HCT116 (cell line): ENCODE results near the gene FEV.

ENCODE experiments used
- EZH2 ChIP-seq: fragments of 200-600 bp; sonication (generic); IDR thresholded peaks from 2 replicates; pipeline ENCODE4 v1.6.1; 2017; ENCODE audit warnings: antibody characterized with exemption, mixed run types
- POLR2A ChIP-seq: IDR thresholded peaks from 2 replicates; pipeline ENCODE4 v1.7.0; 2011; ENCODE audit warnings: borderline replicate concordance; ENCODE audit not compliant: insufficient read depth, insufficient read length; ENCODE audit errors: extremely low read depth
- POLR2AphosphoS5 ChIP-seq: IDR thresholded peaks from 2 replicates; pipeline ENCODE4 v1.6.1; 2011; ENCODE audit warnings: mild to moderate bottlenecking, low read depth, low read length, moderate library complexity
- SIN3A ChIP-seq: IDR thresholded peaks from 2 replicates; pipeline ENCODE4 v1.6.1; 2012; ENCODE audit warnings: low read depth
- SP1 ChIP-seq: IDR thresholded peaks from 2 replicates; pipeline ENCODE4 v1.6.1; 2012; ENCODE audit warnings: low read depth
- TCF7L2 ChIP-seq: IDR thresholded peaks from 2 replicates; pipeline ENCODE4 v1.7.0; 2011; ENCODE audit warnings: borderline replicate concordance, inconsistent platforms; ENCODE audit not compliant: insufficient read depth, insufficient read length; ENCODE audit errors: extremely low read depth
- YY1 ChIP-seq: IDR thresholded peaks from 2 replicates; pipeline ENCODE4 v1.6.1; 2011; ENCODE audit warnings: low read length, low read depth, moderate library complexity, mild to moderate bottlenecking; ENCODE audit not compliant: insufficient replicate concordance; ENCODE audit errors: extremely low read depth
- TF ChIP-seq, protein P1 (sequence below): IDR thresholded peaks from 2 replicates; pipeline ENCODE4 v1.6.1; 2012
- TF ChIP-seq, protein P2 (sequence below): IDR thresholded peaks from 2 replicates; pipeline ENCODE4 v1.6.1; 2012
- TF ChIP-seq, protein P3 (sequence below), 3 experiments: fragments of 200-600 bp in 1 of 3; sonication (generic) in 1 of 3; IDR thresholded peaks in 2 of 3; conservative IDR thresholded peaks in 1 of 3; 2 replicates each; pipeline ENCODE4 v1.5.1; 2012 to 2017; ENCODE audit warnings: low read depth in 2 of 3, low read length in 2 of 3, antibody characterized with exemption in 1 of 3, borderline replicate concordance in 1 of 3, control low read depth in 1 of 3, mild to moderate bottlenecking in 1 of 3, mixed read lengths in 1 of 3, mixed run types in 1 of 3, moderate library complexity in 1 of 3; ENCODE audit not compliant: insufficient read depth in 1 of 3
- TF ChIP-seq, protein P4 (sequence below): IDR thresholded peaks from 2 replicates; pipeline ENCODE4 v1.6.1; 2011; ENCODE audit warnings: mild to moderate bottlenecking, low read length, moderate library complexity; ENCODE audit not compliant: insufficient replicate concordance; ENCODE audit errors: extremely low read depth

DNA sequence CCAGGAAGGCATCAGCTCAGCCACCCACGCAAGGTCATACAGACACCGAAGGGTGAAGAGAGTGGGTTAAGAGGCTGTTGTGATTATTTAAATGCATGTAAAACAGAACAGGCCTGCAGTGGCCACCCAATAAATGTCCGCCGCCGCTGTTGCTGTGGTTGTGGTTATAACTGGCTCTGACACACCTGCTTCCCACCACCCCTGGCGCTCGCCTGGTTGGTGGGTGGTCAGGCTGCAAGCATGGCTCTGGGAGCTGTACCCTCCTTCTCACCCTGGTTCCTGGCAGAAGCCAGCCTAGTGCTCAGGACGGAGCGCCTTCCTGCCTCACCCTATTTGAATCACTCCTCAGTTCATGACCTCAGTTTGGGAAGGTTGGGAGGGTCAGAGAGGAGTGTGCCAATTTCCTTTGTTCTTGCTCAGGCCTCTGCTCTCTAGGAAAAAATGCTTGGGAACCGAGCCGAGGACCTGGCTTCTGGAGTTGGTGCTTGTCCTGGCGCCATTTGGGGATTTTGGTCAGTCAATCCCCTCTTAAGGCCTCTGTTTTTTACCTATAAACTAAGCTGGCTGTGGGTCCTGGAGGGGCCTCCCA is 13.5 kb upstream of the FEV start:
- TF ChIP-seq SIN3A (no peak), EZH2 (no peak), TCF7L2 (no peak), YY1 (no peak), POLR2AphosphoS5 (no peak), POLR2A (no peak), SP1 (no peak)
- TF ChIP-seq, protein P1, sequence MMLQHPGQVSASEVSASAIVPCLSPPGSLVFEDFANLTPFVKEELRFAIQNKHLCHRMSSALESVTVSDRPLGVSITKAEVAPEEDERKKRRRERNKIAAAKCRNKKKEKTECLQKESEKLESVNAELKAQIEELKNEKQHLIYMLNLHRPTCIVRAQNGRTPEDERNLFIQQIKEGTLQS, result no peak
- TF ChIP-seq, protein P2, sequence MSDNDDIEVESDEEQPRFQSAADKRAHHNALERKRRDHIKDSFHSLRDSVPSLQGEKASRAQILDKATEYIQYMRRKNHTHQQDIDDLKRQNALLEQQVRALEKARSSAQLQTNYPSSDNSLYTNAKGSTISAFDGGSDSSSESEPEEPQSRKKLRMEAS, result no peak
- TF ChIP-seq, protein P3, sequence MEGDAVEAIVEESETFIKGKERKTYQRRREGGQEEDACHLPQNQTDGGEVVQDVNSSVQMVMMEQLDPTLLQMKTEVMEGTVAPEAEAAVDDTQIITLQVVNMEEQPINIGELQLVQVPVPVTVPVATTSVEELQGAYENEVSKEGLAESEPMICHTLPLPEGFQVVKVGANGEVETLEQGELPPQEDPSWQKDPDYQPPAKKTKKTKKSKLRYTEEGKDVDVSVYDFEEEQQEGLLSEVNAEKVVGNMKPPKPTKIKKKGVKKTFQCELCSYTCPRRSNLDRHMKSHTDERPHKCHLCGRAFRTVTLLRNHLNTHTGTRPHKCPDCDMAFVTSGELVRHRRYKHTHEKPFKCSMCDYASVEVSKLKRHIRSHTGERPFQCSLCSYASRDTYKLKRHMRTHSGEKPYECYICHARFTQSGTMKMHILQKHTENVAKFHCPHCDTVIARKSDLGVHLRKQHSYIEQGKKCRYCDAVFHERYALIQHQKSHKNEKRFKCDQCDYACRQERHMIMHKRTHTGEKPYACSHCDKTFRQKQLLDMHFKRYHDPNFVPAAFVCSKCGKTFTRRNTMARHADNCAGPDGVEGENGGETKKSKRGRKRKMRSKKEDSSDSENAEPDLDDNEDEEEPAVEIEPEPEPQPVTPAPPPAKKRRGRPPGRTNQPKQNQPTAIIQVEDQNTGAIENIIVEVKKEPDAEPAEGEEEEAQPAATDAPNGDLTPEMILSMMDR (IDR thresholded peaks at IDR 0.05 in 2 of 3, conservative IDR thresholded peaks at IDR 0.05 in 1 of 3; ENCODE audit: borderline replicate concordance in 1 of 3, insufficient read depth in 1 of 3, low read depth in 2 of 3, low read length in 2 of 3), result no peak
- TF ChIP-seq, protein P4, sequence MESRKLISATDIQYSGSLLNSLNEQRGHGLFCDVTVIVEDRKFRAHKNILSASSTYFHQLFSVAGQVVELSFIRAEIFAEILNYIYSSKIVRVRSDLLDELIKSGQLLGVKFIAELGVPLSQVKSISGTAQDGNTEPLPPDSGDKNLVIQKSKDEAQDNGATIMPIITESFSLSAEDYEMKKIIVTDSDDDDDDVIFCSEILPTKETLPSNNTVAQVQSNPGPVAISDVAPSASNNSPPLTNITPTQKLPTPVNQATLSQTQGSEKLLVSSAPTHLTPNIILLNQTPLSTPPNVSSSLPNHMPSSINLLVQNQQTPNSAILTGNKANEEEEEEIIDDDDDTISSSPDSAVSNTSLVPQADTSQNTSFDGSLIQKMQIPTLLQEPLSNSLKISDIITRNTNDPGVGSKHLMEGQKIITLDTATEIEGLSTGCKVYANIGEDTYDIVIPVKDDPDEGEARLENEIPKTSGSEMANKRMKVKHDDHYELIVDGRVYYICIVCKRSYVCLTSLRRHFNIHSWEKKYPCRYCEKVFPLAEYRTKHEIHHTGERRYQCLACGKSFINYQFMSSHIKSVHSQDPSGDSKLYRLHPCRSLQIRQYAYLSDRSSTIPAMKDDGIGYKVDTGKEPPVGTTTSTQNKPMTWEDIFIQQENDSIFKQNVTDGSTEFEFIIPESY, result no peak
